CD4-positive, alpha-beta T cell treated with Interleukin-15 for 4 hours (primary cell): Measurements from ENCODE around the gene PON2.
A peak's percentile ranks its signal among the peaks of the same experiment; 100 is the strongest.
"Not testable (repeated sequence)": the region's sequence is repeated elsewhere in the genome, so short reads cannot be mapped to it uniquely, and the experiment has no call there.

Source experiments
- DNase-seq: peaks from one replicate; pipeline ENCODE4 v3.0.0-alpha.2; 2020; ENCODE audit warnings: low spot score

The PON2 gene

DNA sequence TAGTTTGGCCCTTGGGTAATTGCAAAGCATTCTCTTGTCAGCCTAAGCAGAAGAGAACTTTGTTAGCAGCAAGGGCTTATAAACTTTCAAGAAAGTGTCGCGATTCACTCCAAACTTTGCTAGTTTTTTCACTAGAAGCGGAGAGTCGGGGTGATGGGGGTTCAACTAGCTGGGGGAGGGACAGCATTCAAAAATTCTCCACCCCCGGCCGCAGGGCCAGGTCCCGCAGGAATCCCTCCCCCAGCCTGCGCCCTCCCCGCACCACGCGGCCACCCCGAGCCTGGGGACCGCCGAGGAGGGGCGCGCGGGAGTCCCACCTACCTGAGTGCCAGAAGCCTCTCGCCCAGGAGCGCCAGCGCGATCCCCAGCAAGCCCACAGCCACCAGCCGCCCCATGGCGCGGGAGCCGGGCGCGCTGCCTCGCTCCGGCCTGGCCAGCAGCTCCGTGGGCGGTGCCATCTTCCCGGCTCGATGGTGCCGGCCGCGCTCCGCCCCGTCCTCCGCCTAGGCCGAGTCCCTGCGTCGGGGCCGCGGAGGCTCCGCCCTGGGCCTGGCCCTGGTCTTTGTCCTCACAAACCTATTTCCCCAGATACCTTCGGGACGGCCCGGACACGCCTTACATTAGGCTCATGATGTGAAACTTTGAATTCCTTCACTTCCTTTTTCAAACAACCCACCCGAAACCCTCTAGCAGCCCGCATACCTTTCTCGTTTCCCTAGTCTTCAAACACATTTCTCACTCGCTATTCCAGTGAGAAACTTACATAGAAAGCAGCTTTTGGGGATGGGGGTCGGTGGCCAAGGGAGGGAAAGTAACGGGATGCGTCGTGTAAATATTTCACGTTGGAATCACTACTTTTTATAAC is at the start of gene PON2:
Gene PON2, minus strand, starts transcription at position 472 of the 865 bp plus-strand sequence. Its CDS starts 77 bp downstream, at position 395.
- peak; percentile 33 for DNase-seq

- DNase-seq = no peak
These were observed 47.6 kb upstream of the PON2 start for GRCh38 chr7:95482424-95482823.

DNA sequence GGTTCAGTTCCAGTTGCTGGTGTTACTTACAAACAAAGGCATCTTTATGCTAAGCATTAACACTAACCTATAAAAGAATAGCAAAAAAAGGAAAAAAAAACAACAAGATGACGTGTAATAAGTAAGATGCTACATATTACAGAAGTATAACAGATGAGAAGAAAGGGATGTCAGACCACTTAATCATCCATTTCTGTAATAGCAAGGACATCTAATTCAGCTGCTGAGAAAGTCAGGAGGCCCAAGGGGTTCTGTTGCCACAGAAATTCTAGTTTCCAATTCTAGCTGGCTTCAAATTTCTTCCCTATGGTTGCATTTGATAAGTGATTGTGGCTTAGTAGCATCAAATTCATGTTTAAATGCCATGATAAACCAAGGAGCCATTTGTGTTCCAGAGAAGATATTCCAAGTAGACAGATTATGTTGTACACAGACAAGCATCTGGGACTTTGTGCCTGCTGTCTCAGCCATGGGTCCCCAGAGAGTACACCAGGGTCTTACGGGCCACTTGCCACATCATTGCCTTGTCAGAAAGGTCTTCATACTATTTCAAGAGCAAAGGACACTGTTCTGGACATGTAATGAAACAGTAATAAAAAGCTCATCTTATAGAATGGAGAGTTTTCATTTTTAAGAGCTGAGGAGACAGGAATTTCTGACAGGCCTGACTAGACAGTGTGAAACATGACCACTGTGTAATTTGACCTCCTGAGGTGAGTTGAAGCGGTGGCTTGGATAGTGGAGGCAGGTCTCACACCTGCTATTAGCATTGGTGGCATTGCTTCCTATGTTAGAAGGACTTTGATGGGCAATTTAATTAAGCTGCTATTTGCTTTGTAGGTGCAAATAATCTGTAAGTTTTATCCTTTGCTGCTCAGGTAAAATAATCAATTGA is 46.7 kb upstream of the PON2 start:
- DNase-seq = no peak

GRCh38 chr7:95479992-95480624 is 45.3 kb upstream of the PON2 start:
- no peak for DNase-seq

- no peak for DNase-seq
These were observed 43.6 kb upstream of the PON2 start for GRCh38 chr7:95478272-95479037.

- DNase-seq = peak; percentile 59
These were observed 42.2 kb upstream of the PON2 start for GRCh38 chr7:95476904-95477594.

GRCh38 chr7:95476072-95476847 is 41.4 kb upstream of the PON2 start:
- no peak for DNase-seq

GRCh38 chr7:95473276-95473985 is 38.6 kb upstream of the PON2 start:
- no peak for DNase-seq

GRCh38 chr7:95472581-95473161 is 37.8 kb upstream of the PON2 start:
- DNase-seq = no peak

- DNase-seq = no peak
These were observed 36.2 kb upstream of the PON2 start for GRCh38 chr7:95471071-95471470.

DNA sequence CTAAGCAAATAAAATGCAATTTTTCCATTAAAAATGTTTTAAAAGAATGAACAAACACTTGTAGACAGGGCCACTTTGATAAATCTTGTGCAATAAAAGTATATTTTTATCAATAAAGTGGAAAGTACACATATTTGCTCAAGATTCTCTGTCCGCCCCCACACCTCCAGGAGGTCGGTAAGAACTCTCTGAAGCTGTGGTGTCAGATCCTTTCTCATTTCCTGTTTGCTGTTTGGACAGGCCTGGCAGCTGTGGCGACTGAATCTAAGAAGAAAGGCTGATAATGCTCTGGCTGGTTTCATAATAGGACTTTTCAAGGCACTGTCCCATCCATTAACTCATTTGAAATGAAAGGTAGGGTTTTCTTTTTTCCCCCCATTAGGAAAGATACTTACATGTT is 35.6 kb upstream of the PON2 start:
- DNase-seq = no peak

DNA sequence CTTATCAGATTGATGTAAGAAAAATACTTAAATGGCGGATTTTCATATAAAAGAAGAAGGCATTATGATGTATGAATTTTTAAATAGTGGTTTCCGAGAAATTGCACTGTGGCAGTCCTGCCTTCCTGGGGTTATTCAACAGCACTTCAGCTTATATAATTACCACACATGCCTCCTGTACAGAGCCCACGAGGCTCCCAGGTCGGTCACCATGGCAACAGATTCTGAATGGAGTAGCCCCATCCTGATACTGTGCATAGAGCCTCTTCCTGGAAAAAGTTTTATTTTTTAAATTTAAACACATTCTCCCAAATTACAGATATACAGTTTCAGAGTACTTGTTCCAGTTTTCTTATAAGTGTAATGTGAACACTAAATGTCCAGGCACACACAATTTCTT is 35.0 kb upstream of the PON2 start:
- DNase-seq = no peak

DNA sequence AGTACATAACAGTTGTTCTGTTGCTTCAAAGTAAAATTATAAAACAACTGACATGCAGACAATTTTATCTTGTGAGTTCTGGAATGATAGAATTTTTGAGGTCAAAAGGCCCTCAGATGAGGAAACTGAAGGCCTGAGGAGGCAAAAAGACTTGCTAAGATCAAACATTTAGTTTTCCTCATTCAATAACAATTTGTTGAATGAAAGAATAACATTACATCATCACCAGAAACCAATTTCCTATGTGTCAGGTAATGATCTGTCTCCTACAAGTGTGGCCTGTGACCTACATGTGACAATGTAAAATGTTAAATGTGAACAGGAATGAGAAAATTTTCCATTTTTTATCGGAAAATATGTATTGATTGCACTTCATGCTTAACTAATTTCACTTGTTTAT is 34.4 kb upstream of the PON2 start:
- DNase-seq = no peak

GRCh38 chr7:95467912-95468607 is 33.2 kb upstream of the PON2 start:
- DNase-seq = no peak

DNA sequence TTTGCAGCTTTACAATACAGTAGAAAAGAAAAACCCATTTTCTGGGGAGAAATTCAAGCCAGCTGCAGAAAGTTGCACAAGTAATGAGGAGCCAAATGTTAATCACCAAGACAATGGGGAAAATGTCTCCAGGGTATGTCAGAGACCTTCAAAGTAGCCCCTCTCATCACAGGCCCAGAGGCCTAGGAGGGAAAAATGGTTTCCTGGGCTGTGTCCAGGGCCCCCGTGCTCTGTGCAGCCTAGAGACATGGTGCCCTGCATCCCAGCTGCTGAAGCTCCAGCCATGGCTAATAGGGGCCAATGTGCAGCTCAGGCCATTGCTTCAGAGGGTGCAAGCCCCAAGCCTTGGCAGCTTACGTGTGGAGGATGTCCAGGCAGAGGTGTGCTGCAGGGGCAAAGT is 25.8 kb upstream of the PON2 start:
- not testable (repeated sequence) for DNase-seq

- no peak for DNase-seq
These were observed 23.1 kb upstream of the PON2 start for GRCh38 chr7:95457947-95458346.

DNA sequence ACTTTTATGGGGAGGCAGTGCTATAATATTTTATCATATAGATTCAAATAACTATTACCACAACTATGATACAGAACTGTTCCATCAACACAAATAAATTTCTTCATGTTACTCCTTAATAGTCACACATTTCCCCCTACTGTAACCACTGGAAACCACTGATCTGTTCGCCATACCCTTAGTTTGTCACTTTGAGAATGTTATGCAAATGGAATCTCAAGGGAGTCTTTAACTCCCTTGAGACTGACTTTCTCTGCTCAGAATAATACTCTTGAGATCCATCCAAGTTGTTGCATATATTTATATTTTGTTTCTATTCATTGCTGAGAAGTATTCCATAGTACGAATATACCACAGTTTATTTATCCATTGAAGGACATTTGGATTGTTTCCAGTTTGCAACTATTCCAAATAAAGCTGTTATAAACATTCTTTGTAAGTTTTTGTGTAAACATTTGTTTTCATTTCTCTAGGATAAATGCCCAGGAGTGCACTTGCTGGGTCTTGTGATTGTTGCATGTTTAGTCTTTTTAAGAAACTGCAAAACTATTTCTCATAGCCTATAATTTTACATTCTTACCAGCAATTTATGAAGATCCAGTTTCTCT is 19.7 kb upstream of the PON2 start:
- DNase-seq = no peak

DNA sequence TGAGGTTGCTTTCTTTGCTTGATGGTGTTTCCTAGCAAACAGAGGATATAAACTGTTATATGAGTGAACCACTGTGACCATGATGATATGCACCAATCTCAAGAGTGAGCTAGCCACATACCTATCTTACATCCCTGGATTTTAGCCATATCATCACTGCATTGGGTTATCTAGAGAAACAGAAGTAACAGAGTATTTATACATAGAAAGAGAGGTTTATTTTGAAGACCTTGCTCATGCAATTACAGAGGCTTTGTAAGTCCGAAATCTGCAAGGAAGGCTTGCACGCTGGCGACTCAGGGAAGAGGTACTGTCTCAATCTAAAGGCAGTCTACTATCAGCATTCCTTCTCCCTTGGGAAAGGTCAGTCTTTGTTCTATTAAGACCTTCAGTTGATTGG is 11.8 kb upstream of the PON2 start:
- DNase-seq = no peak
